Dermis blood vessel endothelial cell (primary cell): ENCODE results near the gene TP53I13. TPM values are rescaled to one million over a fixed set of nuclear protein-coding genes. Genes with fewer than 3 reads are reported as not detected.
"Not testable (repeated sequence)": the region's sequence is repeated elsewhere in the genome, so short reads cannot be mapped to it uniquely, and the experiment has no call there.

Experiments used
- DNase-seq: peaks from one replicate; pipeline ENCODE4 v3.0.0; 2010
- total RNA-seq: library from RNA; depleted of rRNA; stranded (reverse); fragments of >200 nt; gene quantifications from 2 replicates; pipeline ENCODE4 v1.2.3, GENCODE V29; 2014

The TP53I13 gene
- 34.5 and 52.2 TPM in 2 replicates for total RNA-seq

DNA sequence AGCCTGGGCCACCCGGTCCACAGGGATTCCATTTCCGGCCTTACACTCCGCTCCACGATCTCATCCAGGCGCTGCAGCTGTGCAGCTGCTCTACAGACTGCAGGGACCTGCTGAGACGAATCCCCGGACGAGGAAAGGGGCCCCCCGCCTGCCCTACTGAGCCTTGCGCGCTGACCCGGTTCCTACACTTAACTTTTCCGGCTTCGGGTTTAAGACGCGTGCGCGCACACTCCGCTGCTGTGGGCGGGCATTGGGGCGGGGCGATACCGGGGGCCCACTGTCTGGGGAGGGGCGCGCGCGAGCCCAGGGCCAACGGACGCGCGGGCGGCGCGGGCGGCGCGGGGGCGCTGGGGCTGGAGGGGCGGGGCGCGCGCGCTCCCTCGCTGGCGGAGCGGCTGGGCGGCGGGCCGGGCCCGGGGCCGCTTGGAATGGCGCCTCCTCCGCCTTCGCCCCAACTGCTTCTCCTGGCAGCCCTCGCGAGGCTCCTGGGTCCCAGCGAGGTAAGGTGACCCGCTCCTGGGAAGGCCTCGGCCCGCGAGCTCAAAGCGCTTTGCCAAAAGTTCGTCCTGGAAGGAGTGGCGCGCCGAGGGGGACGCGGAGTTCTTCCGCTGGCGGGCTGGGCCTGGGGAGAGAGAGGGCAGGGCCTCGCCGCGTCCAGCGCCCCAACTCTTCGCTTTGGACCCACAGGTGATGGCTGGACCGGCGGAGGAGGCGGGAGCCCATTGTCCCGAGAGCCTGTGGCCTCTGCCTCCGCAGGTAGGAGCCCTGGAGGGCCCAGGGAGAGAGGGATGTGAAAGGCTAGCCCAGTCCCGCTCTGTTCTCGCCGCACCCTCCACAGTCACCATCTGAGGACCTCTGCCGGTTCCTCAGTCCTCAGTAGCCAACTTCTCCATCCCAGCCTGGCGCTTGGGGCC is at the start of gene TP53I13:
Gene TP53I13, plus strand, starts transcription at position 371 of the 914 bp plus-strand sequence. Its CDS starts 58 bp downstream, at position 429.
- peak; percentile 84 for DNase-seq

GRCh38 chr17:29524692-29525091 is 43.8 kb upstream of the TP53I13 start:
- no peak for DNase-seq

- no peak for DNase-seq
These were observed 42.2 kb upstream of the TP53I13 start for GRCh38 chr17:29526322-29526721.

- DNase-seq = no peak
These were observed 34.5 kb upstream of the TP53I13 start for GRCh38 chr17:29533976-29534375.

DNA sequence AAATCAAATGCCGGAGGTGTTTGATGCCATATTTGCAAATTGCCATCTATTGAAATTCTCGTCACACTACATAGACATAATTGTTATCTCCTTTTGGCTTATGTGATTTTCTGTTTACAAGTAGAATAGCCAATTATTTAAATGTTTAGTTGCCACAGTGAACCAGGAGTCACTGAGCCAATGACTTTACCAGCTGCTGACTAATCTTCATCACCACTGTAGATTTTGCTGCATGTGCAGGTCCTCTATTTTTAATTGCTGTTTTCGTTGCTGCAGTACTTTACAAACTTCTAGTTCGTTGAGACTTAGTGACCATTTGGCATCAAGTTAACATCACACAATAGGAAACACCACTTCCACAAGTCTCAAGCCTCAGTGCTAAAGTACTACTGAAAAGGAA is 24.4 kb upstream of the TP53I13 start:
- DNase-seq = no peak

- DNase-seq = no peak
These were observed 22.4 kb upstream of the TP53I13 start for GRCh38 chr17:29546085-29546484.

DNA sequence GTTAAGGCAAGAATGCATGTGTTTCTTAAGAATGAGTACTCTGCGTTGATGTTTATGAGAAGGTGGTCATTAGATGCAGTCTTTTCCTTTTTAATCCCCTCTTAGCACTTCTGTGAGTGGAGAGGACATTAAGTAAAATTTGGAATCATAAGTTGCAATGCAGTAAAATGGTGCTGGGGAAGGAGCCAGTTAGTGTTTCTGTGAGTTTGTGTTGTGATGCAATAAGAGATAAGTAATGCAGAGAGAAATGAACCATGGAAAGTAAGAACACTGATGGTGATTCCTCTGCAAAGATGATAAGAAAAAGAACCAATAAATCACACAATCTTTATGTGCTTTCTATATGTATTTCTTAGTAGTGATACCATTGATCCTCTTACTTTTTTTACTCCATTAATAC is 21.7 kb upstream of the TP53I13 start:
- no peak for DNase-seq

- no peak for DNase-seq
These were observed 19.2 kb upstream of the TP53I13 start for GRCh38 chr17:29549177-29549923.

DNA sequence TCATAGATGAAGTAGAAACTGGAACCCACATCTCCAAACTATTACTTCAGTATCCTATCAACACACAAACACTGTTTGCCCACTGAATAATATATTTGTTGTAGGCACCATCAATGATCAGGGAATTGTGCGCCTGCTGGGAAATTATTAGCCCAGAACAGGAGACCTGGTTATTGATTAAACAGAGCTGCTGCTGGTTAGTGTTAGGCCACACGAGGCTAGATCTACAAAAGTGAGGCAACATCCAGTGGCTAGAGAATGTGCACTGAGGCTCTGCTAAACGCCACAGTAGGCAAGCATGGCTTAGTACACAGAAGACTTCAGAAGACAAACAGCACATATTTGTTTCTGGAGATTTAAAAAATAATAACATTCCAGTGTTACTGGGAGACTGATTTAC is 12.7 kb upstream of the TP53I13 start:
- DNase-seq = no peak

DNA sequence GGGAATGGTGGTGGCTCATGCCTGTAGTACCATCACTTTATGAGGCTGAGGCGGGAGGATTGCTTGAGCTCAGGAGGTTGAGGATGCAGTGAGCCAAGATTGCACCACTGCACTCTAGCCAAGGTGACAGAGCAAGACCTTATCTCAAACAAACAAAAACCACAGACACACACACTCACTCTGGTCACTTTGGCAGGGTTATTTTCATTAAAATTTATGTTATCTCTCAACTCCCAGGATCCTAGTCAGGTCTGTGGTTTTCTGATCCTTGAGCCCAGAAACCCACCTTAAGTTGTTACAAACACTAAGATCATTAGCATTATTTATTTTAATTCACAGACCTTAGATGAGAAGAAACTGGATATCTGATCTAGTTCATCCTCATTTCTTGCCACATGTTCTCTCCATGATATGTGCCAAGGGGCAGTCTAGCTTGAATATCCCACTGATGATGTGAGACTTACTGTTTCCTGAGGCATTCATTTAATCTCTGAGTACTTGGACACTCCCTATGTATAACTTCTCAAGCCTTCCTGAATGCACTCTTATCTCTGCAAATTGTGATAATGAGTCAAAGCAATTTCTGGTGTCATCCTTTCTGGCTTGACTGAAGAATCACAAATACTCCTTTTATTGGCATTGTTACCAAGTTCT is 11.3 kb upstream of the TP53I13 start:
- DNase-seq = no peak

- no peak for DNase-seq
These were observed 10.8 kb upstream of the TP53I13 start for GRCh38 chr17:29557739-29558116.

DNA sequence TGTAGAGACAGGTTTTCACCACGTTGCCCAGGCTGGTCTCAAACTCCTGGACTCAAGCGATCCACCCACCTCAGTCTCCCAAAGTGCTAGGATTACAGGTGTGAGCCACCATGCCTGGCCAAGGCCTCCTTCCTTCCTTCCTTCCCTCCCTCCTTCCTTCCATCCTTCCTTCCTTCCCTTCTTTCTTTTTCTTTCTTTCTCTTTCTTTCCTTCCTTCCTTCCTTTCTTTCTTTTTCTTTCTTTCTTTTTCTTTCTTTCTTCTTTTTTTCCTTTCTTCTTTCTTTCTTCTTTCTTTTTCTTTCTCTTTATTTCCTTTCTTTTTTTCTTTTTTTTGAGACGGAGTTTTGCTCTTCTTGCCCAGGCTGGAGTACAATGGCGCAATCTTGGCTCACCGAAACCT is 10.4 kb upstream of the TP53I13 start:
- not testable (repeated sequence) for DNase-seq

GRCh38 chr17:29559640-29560039 is 8.9 kb upstream of the TP53I13 start:
- DNase-seq = no peak

- no peak for DNase-seq
These were observed 8.2 kb upstream of the TP53I13 start for GRCh38 chr17:29560316-29560715.

DNA sequence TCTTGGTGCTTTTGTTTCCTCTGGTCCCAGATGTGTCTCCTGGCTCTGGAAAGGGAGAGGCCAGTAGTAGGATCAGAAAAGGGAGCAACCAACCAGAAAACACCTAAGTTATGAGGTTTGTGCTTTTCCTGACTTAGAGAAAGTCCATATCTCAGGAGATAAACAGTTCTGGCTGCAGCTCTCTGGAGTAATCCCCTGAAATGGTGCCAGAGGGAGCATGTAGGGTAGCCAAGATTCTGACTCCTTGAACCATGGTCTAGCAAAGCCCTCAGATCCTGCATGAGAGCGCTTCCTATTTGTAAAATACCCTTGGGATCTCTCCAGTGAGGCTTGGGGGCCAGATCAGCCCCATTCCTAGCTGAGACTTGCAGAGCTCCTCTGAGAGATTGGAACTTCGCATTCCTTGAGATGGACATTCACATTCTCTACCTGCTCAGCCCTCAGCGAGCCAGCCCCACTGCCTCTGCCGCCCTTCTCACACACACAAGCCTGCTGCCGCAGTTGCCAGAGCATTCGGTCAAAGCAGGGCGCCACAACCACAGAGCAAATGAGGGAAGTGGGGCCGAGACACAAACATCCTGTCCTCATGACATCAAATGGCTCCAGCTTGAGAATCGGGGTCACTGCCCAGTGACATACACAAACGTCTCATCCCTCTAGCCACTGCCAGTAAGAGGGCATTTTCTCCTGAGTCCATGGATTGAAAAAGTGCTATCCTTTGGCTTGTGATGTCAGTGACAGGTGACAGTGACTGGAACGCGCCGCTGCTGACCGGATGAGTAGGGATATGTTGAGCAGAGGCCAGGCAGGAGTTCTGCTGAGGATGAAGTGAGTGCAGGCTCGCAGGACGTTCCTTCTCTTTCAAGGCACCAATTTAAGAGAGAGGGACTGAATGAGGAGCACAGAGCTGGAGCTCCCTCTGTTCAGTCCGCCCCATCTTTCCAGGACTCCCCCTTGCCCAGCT is 6.7 kb upstream of the TP53I13 start:
- DNase-seq = peak; percentile 27

- peak; percentile 32 for DNase-seq
These were observed 5.9 kb upstream of the TP53I13 start for GRCh38 chr17:29562615-29563014.

DNA sequence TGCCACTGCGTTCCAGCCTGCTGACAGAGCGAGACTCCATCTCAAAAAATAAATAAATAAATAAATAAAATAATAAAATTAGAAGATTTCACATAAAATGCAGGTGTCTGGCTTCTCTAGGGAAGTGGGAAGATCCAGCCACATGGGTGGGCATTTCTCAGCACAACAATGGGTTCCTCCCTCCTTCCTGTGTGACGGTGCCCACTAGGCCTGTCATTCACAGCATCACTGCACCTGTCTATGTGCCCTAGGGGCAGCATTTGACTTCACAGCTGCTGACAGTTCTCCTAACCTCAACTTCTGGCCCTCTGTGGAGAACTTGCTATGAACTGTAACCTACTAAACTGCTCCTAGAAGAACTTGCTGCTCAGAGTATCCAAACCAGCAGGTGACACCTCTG is 4.7 kb upstream of the TP53I13 start:
- DNase-seq = no peak

DNA sequence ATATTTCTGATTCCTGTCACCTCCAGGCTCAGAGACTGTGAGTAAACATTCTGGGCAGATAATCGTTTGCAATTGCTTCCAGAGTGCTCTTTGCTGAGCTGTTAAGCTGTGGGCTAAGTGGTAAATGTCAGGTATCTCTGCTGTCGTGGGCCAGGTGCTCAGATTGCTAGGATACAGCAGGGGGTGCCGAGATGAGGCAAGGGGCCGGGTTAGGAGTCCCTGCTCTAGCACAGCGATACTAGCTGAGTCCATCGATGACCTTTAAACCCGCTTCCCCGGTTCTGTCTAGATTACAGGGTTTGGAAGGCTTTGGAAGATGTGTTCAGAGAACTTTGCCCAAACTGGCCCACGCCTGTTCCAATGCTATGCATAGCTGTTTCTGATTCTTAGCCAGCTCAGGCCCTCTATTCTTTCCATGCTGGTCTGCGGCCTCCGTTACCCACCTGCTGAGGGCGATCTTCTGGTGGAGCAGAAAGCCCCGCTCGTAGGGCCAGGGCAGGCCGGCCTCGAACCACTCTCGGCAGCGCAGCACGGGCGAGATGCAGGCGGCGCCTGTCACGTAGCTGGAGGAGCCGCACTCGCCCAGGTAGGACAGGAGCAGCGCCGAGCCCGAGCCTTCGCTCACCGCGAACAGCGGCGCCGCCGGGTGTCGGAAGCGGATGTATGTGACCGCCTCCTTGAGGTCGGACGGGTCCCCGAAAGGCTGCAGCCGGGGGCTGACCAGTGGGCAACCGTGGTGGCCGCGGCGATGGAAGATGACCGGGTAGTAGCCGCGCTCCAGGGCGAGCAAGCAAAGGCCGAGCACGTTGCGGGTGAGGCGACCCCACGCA is 2.6 kb upstream of the TP53I13 start:
- peak; percentile 49 for DNase-seq

DNA sequence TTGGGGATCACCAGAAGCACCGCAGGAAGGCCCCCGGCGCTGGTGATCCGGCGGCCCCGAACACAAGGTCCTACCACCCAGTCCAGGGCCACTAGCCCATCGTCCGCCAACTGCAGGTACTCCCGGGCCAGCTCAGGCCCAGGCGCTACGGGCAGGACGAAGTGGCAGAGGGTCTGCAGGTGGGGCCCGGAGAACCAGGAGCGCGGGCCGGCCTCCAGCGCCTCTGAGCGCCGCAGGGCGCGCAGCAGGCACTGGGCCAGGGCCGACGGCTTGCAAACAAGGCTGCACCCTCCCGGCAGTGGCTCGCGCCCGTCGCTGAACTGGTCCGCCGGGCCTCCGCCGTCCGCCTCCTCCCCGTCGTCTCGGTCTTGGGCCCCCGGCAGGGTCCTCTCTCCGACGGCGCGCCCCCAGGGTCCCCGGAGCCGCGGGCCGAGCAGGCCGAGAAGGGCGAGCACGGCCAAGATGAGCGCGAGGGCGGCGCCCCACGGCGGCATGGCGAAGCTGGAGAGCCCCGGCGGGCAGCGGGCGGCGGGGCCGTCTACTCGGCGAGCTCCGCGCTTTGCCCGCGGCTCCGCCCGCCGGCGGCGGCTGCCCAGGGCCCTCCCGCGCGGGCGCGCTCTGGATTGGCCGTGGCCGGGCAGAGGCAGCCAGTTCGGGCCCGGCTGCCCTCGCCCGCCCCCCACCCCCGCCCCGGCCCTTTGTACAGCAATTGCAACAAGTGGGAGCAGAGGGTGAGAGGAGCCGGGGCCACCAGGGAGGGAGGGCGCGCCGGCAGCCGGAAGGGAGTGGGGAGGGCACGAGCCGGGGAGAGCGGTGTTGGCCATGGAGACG is 1.8 kb upstream of the TP53I13 start, which contains the start of gene ABHD15:
Gene ABHD15, minus strand, starts transcription at position 565 of the 831 bp plus-strand sequence. Its CDS starts 71 bp downstream, at position 494.
- DNase-seq = peak; percentile 76

GRCh38 chr17:29567304-29567553 is 1.3 kb upstream of the TP53I13 start:
- no peak for DNase-seq
